ENCODE results near the gene SLC17A2.

Gene SLC17A2

GRCh38 chr6:25882051-25882496 lies 48.4 kb downstream of the SLC17A2 start:
- DNase-seq, result peak in 1 of 2 donors; percentile 13

GRCh38 chr6:25880601-25881000 lies 49.9 kb downstream of the SLC17A2 start:
- DNase-seq, result no peak

GRCh38 chr6:25878721-25879322 lies 51.7 kb downstream of the SLC17A2 start:
- DNase-seq, result no peak

GRCh38 chr6:25875926-25876602 lies 54.4 kb downstream of the SLC17A2 start:
- DNase-seq, result no peak

GRCh38 chr6:25875563-25875905 lies 55.0 kb downstream of the SLC17A2 start:
- DNase-seq, result no peak

GRCh38 chr6:25874822-25875562 lies 55.5 kb downstream of the SLC17A2 start:
- peak; percentile 18 to 33 for DNase-seq

- no peak for DNase-seq
Measured at GRCh38 chr6:25874118-25874517, 56.4 kb downstream of the SLC17A2 start, which contains the start of gene SLC17A3. Gene SLC17A3 (minus strand): TSS chr6:25874243. CDS start chr6:25868387, 5,856 bp downstream.

- no peak for DNase-seq
Measured at GRCh38 chr6:25872814-25873213, 57.7 kb downstream of the SLC17A2 start.

GRCh38 chr6:25869840-25870239 lies 60.7 kb downstream of the SLC17A2 start:
- no peak for DNase-seq

- no peak for DNase-seq
Measured at GRCh38 chr6:25868436-25869183, 61.9 kb downstream of the SLC17A2 start.

GRCh38 chr6:25866011-25866410 lies 64.5 kb downstream of the SLC17A2 start:
- DNase-seq, result no peak

GRCh38 chr6:25863360-25863759 lies 67.1 kb downstream of the SLC17A2 start:
- DNase-seq, result no peak
